Smooth muscle cell of the brain vasculature (primary cell): ENCODE measurements around the gene SYT15B.
"Not testable (repeated sequence)": the region's sequence is repeated elsewhere in the genome, so short reads cannot be mapped to it uniquely, and the experiment has no call there.

Source experiments
- DNase-seq: peaks from one replicate; pipeline ENCODE4 v3.0.0-alpha.2; 2012; ENCODE audit warnings: low read depth, low spot score

The SYT15B gene

DNA sequence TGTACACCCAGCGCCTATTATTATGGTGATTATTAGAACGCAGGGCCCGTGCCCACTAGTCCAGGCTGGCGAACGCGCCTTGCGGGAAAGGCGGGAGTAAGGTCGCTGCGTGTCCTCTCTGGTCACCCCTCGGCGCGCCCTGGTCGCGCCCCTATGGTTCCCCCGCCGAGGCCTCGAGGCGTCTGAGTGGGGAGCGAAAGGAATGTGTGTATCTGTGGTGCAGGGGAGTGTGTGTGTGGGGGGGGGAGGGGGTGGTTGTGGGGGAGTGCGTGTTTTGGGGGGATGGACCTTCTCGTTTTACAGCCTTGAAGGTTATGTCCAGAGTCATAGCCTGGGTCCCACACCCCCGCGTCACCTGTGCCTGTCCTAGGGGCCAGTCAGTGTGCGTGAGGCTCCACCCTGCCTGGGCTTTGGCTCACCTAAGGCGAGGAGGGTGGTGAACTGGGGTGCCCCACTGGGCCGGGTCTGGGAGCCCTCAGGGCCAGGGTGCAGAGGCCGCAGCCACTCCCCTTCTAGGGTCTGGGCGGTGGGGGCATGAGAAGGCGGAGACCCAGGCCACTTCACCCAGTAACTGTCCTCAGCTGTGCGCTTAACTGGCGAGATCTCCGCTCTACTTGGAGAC lies at the start of gene SYT15B:
Gene SYT15B (minus strand): TSS at position 39 of the 622 bp plus-strand sequence. CDS start 952 bp downstream, outside the sequence.
- DNase-seq = not testable (repeated sequence)

DNA sequence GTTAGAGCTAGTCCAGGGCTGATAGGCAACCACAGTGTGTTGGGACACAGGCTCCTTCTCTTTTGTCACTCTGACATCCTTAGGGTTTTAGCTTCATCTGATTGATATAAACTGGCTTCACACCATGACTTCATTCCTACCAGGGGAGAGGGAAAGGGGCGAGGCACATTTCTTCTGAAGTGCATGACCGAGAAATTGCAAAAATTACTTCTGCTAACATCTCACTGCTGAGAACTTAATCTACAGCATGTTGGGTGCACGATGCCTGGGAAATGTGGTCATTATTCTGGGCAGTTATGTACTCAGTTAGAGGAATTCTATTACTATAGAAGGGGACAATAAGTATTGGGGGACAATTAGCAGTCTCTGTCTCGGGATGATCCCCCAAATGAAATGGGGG lies 16.2 kb upstream of the SYT15B start:
- DNase-seq = not testable (repeated sequence)

DNA sequence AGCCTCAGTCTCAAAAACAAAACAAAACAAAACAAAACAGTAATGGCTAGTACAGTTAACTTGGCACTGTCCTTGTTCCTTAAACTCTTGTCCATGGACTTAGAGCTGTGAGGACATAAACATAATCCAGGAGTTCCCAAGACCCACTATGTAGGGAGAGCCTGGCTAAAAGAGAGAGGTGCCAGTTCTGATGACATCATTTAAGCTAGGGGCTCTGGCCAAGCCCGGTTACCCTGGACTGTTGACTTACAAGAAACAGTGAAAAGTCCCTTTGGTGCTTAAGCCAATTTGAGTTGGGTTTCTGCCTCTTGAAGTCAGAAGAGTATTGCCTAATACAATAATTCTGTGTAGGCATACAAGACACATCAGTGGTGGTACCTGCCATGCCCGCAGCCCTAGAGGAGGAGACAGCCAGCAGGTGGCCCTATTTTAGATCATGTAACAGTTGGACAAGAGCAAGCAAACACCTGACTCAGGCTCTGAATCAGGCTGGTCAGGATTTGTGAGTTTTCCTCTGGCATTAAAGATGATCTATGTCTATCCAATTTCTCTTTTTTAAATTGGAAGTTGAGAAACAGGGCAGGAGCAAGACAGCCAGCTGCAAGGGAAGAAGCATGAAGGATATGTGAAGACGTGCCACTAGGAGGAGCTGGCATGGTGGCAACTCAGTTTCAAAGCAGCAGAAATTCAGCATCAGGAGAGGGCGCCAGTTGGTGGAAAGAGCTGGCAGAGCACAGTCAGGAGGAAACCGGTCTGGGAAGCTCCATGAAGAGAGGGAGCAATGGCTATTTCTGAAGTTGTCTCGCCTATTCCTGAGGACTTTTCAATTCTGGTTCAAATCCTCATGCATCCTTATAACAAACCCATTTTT lies 12.2 kb upstream of the SYT15B start:
- DNase-seq = peak; percentile 20

DNA sequence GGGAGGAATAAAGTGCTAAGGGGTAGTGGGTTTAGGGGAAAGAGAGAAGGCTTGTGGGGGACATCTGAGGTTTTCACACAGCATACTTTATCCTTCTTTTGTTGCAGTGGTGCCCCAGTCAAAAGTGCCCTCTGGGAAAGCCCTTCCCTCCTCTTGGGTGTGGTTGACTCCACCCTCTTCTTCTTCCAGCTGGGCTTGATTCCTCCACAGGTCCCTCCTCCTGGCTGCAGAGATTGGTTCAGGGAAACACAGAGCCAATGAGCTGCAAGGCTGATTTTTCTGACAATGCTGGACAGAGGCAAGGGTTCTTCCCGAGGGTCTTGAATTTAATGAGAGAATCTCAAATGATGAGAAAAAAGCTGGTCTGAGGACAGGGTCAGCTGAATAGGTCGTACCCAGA lies 7.4 kb upstream of the SYT15B start:
- not testable (repeated sequence) for DNase-seq

DNA sequence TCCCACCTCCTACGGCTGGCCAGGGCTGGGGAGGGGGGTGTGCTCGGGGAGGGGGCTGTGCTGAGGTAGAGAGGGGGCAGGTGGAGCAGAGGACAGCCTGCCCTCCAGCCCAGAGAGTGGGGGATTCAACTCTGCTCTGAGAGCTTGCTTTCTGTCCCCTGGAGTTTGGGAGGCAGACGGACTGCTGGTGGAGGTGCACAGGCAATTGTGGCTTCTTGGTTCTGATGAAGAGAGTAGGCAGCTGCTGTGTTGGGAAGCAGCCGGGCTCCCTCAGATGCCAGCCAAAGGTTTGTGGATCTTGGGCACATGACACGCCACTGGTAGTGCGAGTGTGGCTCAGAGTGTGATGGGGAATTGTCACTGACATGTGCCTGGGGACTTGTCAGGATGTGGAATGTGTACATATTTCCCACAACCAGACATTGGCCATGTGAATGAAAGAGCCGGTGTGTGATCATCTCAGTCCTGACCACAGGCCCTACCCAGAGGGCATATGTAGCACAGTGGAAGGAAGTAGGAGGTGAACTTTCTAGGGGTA lies 5.3 kb upstream of the SYT15B start:
- DNase-seq = not testable (repeated sequence)

DNA sequence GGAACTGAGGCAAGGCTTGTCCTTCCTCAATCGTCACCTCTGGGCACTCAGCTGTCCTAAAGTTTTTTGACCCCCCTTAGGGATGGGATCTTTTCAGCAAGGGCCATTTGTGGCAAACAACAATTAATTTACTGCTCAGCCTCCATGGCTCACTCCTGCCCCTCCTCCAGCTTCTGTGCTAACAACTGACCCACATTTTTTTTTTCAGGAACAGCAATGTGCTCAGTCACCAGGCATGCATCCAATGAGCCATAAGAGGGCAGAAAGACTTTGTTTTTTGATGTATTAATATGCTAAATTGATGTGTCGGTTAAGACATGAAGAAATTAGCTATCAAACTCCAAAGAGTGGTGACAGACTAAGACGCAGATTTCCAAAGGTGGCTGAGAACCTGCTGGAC lies 4.7 kb upstream of the SYT15B start:
- DNase-seq = not testable (repeated sequence)

DNA sequence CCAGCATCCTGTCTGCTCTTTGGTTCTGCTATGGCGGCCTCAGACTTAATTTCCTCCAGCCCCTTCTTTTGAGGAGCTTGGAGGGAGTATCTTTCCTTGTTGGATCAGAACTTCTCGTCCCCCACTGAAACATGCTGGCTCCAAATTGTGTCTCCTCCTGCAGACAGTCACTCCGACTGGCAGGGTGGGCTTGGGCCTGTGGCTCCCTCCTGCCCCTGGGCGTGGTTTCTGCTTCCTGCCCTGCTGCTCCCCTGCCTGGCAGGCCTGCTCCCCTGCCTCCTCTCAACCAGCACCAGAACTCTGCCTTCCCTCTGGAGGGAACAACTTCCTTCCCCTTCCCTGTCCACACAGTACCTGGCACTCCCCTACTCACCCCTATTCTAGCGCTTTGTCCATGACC lies 3.8 kb upstream of the SYT15B start:
- not testable (repeated sequence) for DNase-seq

DNA sequence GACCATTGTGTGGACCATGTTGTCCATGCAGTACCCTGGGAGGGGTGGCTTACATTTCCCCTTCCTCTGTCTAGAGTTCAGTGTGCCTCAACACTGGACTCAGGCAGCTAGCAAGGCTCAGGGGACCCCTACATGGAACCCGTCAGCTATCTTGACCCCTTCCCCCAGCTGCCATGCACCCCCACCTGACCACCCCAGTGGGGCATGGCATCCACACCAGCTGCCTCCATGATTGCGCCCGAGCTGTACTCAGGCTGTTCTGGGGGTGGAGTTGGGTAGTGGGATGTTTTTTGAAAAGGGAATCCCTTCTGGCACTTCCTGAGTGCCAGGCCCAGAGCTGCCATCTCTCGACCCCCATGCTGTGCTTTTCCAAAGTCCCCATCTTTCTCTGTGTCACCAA lies 1.8 kb upstream of the SYT15B start:
- not testable (repeated sequence) for DNase-seq

DNA sequence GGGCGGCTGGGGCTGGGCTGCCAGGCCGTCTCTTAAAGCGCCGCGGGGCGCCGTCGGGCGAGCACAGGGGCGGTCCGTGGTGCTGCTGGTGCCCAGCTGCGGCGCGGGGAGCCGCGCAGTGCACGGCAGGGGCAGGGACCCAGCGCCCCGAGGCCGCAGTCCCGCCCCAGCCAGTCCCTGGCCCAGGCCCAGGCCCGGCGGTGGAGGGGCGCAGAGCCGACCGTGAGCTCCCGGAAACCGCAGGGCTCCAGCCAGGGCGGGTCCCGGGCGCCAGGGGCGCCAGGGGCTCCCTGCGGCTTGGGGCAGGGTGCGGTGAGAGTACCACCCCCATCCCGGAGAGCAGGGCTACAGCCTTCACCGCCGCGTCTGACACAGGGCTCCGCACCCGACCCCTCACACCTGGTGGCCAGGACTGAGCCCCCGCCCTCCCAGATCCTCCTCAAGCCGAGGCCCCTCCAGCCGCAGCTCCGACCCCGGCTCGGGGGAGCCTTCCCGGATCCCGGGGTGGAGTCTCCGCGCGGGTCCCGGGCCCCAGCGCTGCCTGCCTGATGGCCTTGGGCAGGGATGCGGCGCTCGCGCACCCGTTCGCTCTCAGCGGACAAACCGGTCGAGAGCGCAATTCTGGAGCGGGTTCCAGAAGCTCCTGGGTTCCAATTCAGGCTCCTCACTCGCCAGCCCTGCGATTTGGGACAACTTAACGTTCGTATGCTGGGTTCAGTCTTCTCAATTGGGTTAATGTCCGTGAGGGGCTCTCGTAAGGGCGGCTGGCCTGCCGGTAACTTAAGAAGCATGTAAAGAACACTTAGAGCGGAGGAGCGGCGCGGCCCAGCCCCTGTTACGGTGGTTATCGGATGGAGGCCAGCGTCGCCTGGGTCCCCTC lies 478 bp downstream of the SYT15B start:
- DNase-seq = not testable (repeated sequence)

DNA sequence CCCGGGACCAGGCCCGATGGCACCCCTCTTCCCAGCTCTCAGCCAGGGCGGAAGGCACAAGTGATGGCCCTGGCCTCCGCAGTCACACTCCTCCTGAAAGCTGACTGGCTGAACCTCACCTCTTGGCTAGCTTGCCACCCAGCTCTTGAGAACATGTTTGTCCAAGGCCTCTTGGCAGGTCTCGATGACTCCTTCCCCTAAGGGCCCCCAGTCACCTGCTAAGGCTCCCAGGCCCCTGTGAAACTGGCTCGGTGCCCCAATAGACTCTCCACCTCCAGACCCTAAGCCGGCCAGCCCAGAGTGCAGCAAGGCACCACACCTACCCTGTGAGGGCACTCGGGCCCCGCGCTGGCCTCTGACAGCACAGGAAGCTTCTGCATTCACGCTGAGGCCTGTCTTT lies 4.5 kb downstream of the SYT15B start:
- not testable (repeated sequence) for DNase-seq

DNA sequence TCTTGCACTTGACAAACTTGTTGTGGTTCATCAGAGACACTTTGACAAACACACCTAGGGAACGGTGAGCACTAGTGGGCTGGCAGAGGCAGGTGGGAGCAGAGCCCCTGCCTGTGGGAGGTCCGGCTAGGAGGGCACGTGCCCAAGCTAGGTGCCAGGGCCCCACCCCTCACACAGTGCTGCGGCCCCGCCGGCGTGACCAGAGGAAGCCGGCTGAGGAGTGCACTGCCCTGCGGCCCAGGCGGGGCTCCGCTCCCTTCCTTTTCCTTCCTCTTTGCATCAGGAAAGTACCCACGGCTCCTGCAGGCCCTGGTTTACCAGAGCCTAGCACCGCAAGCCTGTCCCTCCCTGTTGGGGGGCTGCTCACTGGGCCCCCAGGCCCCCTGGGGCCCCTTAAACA lies 7.2 kb downstream of the SYT15B start:
- not testable (repeated sequence) for DNase-seq

DNA sequence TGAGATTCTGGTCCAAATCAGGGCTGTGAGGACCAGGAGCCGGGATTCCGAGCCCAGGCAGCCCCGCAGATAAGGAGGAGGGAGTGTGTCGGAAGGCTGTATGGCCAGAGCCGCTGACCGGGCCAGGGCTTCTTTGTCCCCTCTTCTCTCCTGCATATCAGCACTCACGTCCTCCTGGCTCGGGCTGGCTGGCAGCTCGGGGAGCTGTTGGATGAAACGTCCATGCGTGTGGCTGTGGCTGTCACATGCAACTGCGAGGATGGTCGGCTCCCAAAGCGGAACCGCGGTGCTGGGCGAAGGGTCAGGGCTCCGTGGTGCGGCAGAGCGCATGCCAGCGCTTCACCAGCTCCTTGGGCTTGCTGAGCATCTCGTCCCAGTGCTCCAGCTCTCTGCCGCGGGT lies 9.5 kb downstream of the SYT15B start:
- not testable (repeated sequence) for DNase-seq

DNA sequence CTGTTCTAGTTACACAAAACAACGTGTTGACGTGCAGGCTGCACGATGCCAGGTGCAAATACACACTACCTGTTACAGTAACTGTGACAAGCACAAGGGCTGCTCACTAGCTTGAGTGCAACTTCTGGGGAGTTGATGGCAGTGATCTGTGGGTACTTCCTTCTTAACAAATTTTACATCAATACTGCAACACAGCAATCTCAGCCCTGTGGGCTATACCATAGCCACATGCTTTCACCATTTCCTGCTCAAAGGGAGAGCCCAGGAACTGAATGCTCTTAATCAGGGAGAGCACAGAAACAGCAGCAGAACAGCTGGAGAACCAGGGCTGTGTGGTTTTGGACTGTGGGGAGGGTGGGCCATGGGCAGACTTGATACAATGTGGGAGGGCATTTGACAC lies 10.2 kb downstream of the SYT15B start:
- not testable (repeated sequence) for DNase-seq

DNA sequence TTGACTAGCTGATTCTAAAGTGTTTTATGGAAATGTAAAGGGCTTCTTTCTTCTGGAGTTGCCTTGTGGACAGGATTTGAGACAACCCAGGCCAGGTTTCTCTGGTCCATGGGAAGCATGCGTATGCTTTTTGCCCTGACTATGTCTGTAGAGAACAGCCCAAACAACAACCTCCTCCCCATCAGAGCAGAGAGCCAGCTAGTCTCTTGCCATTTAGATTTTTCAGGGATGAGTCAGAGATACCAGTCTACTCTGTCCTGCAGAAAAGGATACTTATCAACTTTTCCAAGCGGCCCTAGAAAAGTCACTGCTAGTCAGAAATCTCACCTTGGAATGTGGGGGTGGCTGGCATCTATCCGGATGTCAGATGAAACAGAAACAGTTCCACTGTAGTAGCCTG lies 11.6 kb downstream of the SYT15B start:
- not testable (repeated sequence) for DNase-seq

DNA sequence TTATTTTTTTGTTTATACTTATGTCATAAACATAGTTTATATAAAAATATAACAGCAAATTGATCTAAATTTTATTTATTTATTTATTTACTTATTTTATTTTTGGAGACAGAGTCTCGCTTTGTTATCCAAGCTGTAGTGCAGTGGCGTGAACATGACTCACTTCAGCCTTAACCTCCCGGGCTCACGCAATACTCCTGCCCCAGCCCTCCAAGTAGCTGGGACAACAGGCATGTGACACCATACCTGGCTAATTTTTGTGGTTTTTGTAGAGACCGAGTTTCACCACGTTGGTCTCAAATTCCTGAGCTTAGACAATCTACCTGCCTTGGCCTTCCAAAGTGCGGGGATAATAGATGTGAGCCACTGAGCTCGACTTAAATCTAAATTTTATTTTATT lies 13.0 kb downstream of the SYT15B start:
- DNase-seq = not testable (repeated sequence)

DNA sequence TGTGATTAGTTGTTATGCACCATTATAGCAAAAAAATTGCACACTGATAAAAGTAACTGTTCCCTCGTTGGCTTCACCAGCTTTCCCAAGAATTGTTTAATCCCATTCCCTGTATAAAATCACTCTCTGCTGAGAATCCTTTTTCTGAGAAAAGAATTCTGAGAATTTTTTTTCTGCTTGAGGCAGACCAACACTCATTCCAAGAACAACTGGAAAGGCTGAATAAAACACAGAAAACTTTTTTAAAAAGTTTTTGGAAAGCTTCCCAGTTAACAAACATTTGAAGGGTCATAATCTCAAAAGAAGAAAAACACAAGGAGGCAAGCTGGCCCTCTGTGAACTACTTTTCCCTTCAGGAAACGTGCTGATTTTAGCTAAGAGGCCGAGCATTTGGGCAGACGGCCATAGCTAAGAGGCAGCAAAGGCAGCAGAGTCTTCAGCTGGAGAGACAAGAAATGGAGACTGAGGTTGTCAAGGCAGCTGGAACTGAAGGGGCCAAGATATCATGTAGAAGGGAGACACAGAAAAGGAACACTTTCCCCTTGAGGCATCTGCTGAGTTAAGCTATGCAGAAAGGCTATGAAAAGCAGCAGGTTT lies 16.5 kb downstream of the SYT15B start:
- DNase-seq = peak; percentile 24

DNA sequence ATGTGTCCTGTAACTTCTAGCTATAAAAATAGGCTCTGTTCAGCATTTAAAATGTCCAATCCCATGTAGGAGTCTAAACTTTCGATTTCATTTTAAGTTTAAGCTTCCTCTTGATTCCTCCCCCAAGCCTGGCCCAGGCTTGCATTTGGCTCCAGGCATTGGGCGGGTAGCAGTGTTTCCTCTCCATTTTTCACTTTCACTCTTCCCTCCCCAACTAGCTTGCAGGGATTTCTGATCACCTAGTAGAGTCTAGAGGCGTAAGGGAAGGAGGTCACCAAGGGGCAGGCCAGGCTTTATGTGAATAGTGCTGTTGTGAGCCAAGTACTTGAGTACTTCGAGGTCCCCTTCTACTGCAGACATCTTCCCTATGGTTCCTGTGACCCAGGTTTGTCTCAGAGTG lies 18.5 kb downstream of the SYT15B start:
- not testable (repeated sequence) for DNase-seq

DNA sequence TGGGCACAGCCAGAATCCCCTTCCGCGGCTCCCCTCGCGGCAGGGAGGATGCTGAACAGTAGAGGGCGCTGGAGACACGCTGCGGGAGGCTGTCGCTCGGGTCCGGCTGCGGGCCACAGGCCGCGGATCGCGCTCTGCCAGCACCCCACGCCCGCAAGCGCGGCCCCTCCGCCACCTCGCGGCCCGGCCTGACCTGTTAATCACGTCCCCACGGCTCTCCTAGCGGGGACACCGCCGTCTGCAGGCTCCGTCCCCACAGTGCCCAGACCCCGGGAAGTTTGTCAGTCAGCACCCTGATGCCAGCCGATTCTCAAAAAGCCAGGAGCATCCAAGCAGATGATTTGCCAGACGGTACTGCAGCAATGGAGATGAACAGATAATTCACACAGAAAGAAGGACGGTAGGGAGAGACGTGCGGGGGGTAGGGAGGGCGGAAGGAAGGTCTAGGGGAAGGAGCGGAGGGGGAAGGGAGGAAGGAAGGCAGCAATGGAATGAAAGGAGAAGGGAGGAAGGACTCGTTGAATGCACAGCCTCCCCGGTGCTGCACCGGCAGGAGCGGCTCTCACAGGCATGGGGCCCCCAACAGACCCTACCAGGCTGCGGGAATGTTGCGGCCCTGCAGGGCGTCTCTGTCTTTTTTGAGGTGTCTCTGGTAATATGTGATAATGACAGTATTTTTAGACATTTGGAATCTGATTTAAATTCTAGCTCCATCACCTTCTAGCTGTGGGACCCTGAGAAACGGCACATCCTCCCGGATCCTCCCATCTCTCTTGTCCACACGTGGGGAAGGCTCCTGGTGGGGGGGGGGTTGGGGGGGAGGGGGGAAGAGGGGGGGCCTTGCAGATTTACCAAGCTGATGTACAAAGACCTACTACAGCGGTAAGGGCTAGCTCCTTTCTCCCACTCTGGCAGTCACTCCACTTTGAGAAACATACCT lies 19.5 kb downstream of the SYT15B start:
- DNase-seq = not testable (repeated sequence)

DNA sequence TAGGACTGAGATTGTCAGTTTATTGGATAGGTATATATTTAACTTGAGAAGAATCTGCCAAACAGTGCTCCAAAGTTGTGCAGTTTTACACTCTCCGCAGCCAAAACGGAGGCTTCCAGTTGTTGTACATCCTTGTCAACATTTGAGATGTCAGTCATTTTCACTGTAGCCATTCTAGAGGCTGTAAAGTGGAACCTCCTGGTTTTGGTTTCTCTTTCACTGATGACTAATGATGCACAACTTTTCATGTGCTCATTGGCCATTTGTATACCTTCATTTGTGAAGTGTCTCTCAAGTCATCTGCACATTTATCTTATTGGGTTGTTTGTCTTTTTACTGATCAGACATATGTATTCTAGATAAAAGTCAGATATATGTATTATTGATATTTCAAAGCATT lies 22.5 kb downstream of the SYT15B start:
- DNase-seq = not testable (repeated sequence)

DNA sequence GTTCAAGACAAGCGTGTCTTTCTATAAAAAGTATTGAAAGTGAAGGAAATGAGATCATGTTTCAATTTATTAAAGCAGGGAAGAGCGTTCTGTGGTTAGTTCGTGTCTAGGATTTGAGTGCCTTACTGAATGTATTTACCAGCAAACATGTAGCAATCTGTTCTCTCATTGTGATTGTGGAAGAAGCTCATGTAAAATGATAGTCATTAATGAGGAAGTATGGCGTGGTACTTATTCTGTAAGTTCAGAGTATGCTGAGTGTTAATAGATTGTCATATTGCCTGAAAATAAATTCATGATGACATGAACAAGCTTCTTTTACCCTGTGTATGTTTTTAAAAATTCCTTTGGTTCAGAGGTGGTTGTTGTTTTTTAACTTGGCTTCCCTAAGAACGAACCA lies 32.5 kb downstream of the SYT15B start:
- DNase-seq = not testable (repeated sequence)
